ENCODE measurements around the gene ZNF398.

GRCh38 chr7:149188213-149188612 is 41.0 kb downstream of the ZNF398 start:
- TF ChIP-seq, protein P1, sequence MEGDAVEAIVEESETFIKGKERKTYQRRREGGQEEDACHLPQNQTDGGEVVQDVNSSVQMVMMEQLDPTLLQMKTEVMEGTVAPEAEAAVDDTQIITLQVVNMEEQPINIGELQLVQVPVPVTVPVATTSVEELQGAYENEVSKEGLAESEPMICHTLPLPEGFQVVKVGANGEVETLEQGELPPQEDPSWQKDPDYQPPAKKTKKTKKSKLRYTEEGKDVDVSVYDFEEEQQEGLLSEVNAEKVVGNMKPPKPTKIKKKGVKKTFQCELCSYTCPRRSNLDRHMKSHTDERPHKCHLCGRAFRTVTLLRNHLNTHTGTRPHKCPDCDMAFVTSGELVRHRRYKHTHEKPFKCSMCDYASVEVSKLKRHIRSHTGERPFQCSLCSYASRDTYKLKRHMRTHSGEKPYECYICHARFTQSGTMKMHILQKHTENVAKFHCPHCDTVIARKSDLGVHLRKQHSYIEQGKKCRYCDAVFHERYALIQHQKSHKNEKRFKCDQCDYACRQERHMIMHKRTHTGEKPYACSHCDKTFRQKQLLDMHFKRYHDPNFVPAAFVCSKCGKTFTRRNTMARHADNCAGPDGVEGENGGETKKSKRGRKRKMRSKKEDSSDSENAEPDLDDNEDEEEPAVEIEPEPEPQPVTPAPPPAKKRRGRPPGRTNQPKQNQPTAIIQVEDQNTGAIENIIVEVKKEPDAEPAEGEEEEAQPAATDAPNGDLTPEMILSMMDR (IDR thresholded peaks at IDR 0.05): no peak
- TF ChIP-seq POLR2A (IDR thresholded peaks at IDR 0.05): no peak
